ENCODE measurements around the gene PYGL. TPM values are rescaled to one million over a fixed set of nuclear protein-coding genes. Genes with fewer than 3 reads are reported as not detected.
A peak's percentile ranks its signal among the peaks of the same experiment; 100 is the strongest.

Gene PYGL
- total RNA-seq, 1 donor from 2014 or later = 27.3 TPM

DNA sequence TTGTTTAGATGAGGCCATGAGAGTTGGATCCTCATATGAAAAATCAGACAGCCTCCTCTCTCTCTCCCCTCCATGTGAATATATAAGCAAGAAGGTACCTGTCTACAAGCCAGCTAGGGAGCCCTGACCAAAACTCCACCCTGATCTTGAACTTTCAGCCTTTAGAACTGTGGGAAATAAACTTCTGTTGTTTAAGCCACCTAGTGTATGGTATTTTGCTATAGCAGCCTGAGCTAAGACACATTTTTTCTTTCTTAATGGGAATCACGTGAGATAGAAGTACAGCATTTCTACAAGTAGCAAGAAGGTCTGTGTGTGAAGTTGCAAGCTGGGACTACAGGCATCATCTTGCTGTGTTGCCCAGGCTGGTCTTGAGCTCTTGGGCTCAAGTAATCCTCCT is 88.7 kb downstream of the PYGL start:
- H3K27me3 Mint-ChIP-seq = peaks cover 3% of the 10 kb centered on the region

More for the DNA sequence above, 88.7 kb downstream of the PYGL start:
- TF ChIP-seq, protein P1, sequence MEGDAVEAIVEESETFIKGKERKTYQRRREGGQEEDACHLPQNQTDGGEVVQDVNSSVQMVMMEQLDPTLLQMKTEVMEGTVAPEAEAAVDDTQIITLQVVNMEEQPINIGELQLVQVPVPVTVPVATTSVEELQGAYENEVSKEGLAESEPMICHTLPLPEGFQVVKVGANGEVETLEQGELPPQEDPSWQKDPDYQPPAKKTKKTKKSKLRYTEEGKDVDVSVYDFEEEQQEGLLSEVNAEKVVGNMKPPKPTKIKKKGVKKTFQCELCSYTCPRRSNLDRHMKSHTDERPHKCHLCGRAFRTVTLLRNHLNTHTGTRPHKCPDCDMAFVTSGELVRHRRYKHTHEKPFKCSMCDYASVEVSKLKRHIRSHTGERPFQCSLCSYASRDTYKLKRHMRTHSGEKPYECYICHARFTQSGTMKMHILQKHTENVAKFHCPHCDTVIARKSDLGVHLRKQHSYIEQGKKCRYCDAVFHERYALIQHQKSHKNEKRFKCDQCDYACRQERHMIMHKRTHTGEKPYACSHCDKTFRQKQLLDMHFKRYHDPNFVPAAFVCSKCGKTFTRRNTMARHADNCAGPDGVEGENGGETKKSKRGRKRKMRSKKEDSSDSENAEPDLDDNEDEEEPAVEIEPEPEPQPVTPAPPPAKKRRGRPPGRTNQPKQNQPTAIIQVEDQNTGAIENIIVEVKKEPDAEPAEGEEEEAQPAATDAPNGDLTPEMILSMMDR (conservative IDR thresholded peaks at IDR 0.05) = no peak
- H3K9me3 Mint-ChIP-seq = no peaks in the 10 kb centered on the region
- no peak overlapping the region for H3K4me3 Mint-ChIP-seq
- peak overlapping the region; percentile 51 for H3K27ac Mint-ChIP-seq
- peaks cover 13% of the 10 kb centered on the region for H3K4me1 Mint-ChIP-seq (ENCODE audit: unreplicated experiment)
- H3K36me3 Mint-ChIP-seq = no peaks in the 10 kb centered on the region
- DNase-seq (ENCODE audit: extremely low spot score, unreplicated experiment) = no peak

Other genes starting within 250 kb of the PYGL start
- 30.1 and 40.5 TPM in 2 replicates for gene NIN, start 113.3 kb downstream of the PYGL start, total RNA-seq (ENCODE audit: low replicate concordance)
- gene ABHD12B, start 72.4 kb downstream of the PYGL start, total RNA-seq (ENCODE audit: low replicate concordance) = 0.17 and 0.55 TPM in 2 replicates
- 3.7 and 6.3 TPM in 2 replicates for gene TRIM9, start 150.6 kb upstream of the PYGL start, total RNA-seq (ENCODE audit: low replicate concordance)